Measurements from ENCODE around the gene ZZZ3. TPM values are rescaled to one million over a fixed set of nuclear protein-coding genes. Genes with fewer than 3 reads are reported as not detected.

ZZZ3 gene
- total and polyA plus RNA-seq, 7 donors = 8.6 to 29.9 (median 25.0) TPM

GRCh38 chr1:77643456-77643855, 39.0 kb downstream of the ZZZ3 start:
- 96 to 99% (median 96%) methylated on average over 2 of the region's 2 CpGs for WGBS, 3 donors

DNA sequence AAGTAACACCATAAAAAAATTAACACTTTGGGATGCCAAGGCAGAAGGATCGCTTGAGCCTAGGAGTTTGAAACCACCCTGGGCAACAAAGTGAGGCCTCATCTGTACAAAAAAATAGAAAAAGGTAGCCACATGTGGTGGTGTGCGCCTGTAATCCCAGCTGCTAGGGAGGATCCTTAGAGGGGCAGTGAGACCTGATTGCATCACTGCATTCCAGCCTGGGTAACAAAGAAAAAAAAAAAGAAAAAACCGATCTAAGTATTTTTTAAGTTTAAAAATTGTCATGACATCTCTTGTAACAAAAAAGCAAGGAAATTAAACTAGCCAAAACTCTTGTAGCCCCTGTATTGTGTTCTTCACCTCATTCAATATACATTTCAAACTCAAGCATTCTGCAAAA, 39.5 kb downstream of the ZZZ3 start:
- Histone ChIP-seq H3K4me3 (no peak overlapping the region), H3K4me1 (no peaks in the 10 kb centered on the region), H3K27ac (no peak overlapping the region), H3K36me3 (ENCODE audit: insufficient read depth in 1 of 2, low read depth in 1 of 2) (peaks cover 0 to 16% of the 10 kb centered on the region in 2 donors), H3K9me3 (no peaks in the 10 kb centered on the region), H3K27me3 (ENCODE audit: insufficient read depth in 3 of 3, low read length in 2 of 3) (no peaks in the 10 kb centered on the region)
- no peak for TF ChIP-seq CTCF (IDR thresholded peaks at IDR 0.05)
- WGBS, 3 donors = 96 to 98% (median 98%) methylated on average over 3 of the region's 3 CpGs
- no peak for DNase-seq
- ATAC-seq = no peak
- intact Hi-C loops (cut with DNase I) = no loop called here

More at GRCh38 chr1:77643456-77643855, 39.0 kb downstream of the ZZZ3 start:
- Histone ChIP-seq H3K36me3 (ENCODE audit: insufficient read depth in 1 of 2, low read depth in 1 of 2) (peaks cover 0 to 16% of the 10 kb centered on the region in 2 donors), H3K4me3 (no peak overlapping the region), H3K9me3 (no peaks in the 10 kb centered on the region), H3K27me3 (ENCODE audit: insufficient read depth in 3 of 3, low read length in 2 of 3) (no peaks in the 10 kb centered on the region), H3K27ac (no peak overlapping the region), H3K4me1 (no peaks in the 10 kb centered on the region)
- no peak for TF ChIP-seq CTCF (IDR thresholded peaks at IDR 0.05)
- ATAC-seq = no peak
- intact Hi-C loops (cut with DNase I) = no loop called here
- DNase-seq = no peak

- ATAC-seq (no peak), DNase-seq (no peak)
- Histone ChIP-seq H3K9me3 (no peaks in the 10 kb centered on the region), H3K4me1 (no peaks in the 10 kb centered on the region), H3K27ac (no peak overlapping the region), H3K4me3 (no peak overlapping the region), H3K27me3 (ENCODE audit: insufficient read depth in 3 of 3, low read length in 2 of 3) (no peaks in the 10 kb centered on the region), H3K36me3 (ENCODE audit: insufficient read depth in 1 of 2, low read depth in 1 of 2) (peaks cover 0 to 17% of the 10 kb centered on the region in 2 donors)
- no peak for TF ChIP-seq CTCF (IDR thresholded peaks at IDR 0.05)
- intact Hi-C loops (cut with DNase I) = no loop called here
- 91 to 94% (median 93%) methylated on average over 5 of the region's 5 CpGs for WGBS, 3 donors
Measured at GRCh38 chr1:77642196-77642595, 40.3 kb downstream of the ZZZ3 start.

- Histone ChIP-seq H3K4me1 (no peaks in the 10 kb centered on the region), H3K4me3 (no peak overlapping the region), H3K9me3 (no peaks in the 10 kb centered on the region), H3K27ac (no peak overlapping the region), H3K27me3 (ENCODE audit: insufficient read depth in 3 of 3, low read length in 2 of 3) (no peaks in the 10 kb centered on the region), H3K36me3 (ENCODE audit: insufficient read depth in 1 of 2, low read depth in 1 of 2) (peaks cover 0 to 22% of the 10 kb centered on the region in 2 donors)
- no peak for DNase-seq
- no peak for ATAC-seq
- TF ChIP-seq CTCF (IDR thresholded peaks at IDR 0.05) = no peak
- intact Hi-C loops (cut with DNase I) = no loop called here
- 93 to 99% (median 94%) methylated on average over 4 of the region's 4 CpGs for WGBS, 3 donors
Measured at GRCh38 chr1:77639557-77640069, 42.8 kb downstream of the ZZZ3 start.

- Histone ChIP-seq H3K27me3 (ENCODE audit: insufficient read depth in 3 of 3, low read length in 2 of 3) (no peaks in the 10 kb centered on the region), H3K9me3 (no peaks in the 10 kb centered on the region), H3K36me3 (ENCODE audit: insufficient read depth in 1 of 2, low read depth in 1 of 2) (peaks cover 0 to 26% of the 10 kb centered on the region in 2 donors), H3K4me3 (no peak overlapping the region), H3K4me1 (no peaks in the 10 kb centered on the region), H3K27ac (no peak overlapping the region)
- WGBS, 3 donors = 62 to 81% (median 63%) methylated on average over 3 of the region's 3 CpGs
- intact Hi-C loops (cut with DNase I) = no loop called here
- DNase-seq = no peak
- TF ChIP-seq CTCF (IDR thresholded peaks at IDR 0.05) = no peak
- no peak for ATAC-seq
Measured at GRCh38 chr1:77639056-77639455, 43.4 kb downstream of the ZZZ3 start.

Measured in psoas muscle (tissue), 8 donors.